Fibroblast of skin of right quadriceps (primary cell): ENCODE data around the gene ATP5F1B.
A peak's percentile ranks its signal among the peaks of the same experiment; 100 is the strongest.
"Not testable (repeated sequence)": the region's sequence is repeated elsewhere in the genome, so short reads cannot be mapped to it uniquely, and the experiment has no call there.

Experiments
- DNase-seq: peaks from one replicate; pipeline ENCODE4 v3.0.0-alpha.2; 2013

Gene ATP5F1B

DNA sequence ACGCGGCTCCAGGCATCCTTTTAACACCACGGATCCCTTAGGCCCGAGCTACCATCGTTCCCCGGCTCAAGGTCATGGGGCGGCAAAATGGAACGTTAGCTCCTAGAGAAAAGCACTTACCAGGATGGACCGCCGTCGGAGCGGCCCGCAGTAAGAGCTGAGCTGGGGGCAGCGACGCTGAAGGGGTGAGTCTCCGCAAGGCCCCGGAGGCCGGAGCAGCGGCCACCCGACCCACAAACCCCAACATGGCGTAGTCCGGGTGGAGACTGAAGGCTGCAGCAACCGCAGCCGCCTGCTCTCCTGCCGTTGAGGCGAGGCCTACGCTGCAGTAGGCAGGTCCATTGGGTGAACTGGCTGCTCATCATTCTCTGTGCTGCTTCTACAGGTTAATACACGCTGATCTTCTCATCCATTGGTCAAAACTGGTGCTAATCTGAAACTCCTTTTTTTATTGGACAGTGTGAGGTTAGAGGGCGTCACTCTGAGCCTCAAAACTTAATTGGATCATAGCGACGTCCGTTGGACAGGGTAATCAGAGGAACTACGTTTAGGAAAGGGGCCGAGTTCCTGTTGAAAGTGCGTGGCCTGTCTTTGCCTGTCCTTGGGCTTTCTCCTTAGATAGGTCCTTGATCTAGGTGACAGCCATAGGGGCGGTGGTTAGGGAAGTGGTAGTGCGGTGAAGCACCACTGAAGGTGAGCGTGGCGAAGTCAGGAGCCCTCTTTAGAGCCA lies at the start of gene ATP5F1B:
ATP5F1B (minus strand) TSS at position 268 of the 730 bp plus-strand sequence; CDS start at position 247, 21 bp downstream.
- peak; percentile 100 for DNase-seq

- DNase-seq, result no peak
These were observed 48.4 kb upstream of the ATP5F1B start for GRCh38 chr12:56694161-56694560.

DNA sequence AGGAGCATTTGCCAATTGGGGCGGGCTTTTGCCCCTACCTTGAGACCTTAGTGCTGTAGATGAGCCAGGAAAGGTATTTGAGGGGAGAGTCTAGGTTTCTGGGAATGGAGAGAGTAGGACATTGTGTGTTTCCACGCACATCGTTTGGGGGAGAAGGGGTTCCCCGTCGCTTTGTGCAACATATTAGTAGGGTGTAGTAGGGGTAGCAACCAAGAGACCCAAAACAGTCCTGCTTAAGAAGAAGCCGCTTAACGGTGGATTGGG lies 43.0 kb upstream of the ATP5F1B start:
- no peak for DNase-seq

DNA sequence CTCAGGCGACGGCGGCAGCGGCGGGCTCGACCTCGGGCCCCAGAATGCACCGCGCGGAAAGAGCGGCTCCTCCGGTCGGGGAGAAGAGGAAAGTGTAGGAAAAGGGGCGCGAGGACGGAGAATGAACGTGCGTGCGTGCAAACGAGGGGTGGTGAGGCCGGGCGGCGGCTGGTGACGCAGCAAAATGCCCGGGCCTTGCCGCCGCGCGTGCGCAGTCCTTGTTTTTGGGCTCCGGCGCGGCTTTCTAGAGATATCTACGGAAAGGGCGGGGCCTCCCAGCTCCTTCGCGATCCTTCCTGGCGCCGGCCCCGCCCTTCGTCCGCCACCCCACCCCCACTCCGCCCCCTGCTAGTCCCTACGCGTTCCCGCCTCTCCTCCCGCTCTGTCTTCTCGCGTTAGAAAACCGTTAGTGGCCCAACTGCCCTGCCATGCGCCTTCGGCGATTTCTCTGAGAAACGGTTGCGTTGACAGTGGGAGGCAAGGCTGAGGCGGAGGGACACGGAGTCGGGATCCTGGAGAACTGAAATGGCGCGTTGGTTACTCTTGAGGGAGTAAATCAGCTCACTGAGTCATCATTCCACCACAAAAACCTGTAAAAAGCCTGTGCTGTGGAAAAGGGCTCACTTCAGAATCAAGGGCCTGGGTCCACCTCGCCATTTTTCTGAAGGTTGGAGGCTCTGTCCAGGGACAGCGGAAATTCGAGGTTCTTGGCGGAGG lies 42.5 kb upstream of the ATP5F1B start, which contains the start of gene PTGES3:
PTGES3 (minus strand) TSS at position 156 of the 717 bp plus-strand sequence. CDS start 285 bp downstream, outside the sequence.
- DNase-seq, result peak; percentile 98

- DNase-seq, result peak; percentile 20
These were observed 41.7 kb upstream of the ATP5F1B start for GRCh38 chr12:56687223-56688128.

DNA sequence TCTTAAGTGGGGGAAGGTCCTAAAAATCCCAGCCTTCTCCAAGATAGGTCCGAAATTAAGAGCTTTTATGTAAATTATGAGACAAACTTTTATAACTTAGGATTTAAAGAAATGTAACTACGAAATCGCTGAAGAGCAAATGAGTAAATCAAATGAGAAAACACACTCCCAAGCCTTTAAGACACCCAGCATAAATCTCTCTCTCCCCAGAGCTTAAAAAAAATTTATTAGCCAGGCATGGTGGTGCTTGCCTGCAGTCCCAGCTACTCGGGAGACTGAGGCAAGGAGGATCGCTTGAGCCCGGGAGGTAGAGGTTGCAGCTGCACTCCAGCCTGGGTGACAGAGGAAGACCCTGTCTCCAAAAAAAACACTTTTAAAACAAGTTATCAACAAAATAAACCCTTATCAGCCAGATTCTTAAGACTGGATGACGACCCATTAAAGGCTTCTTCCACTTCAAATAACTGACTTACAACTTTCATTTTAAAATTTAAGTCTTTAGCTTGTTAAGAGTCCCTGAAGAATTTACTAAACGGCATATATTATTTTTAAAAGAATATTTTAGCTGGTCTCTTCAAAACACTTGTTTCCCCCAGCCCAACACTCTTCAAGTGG lies 39.1 kb upstream of the ATP5F1B start:
- no peak for DNase-seq

DNA sequence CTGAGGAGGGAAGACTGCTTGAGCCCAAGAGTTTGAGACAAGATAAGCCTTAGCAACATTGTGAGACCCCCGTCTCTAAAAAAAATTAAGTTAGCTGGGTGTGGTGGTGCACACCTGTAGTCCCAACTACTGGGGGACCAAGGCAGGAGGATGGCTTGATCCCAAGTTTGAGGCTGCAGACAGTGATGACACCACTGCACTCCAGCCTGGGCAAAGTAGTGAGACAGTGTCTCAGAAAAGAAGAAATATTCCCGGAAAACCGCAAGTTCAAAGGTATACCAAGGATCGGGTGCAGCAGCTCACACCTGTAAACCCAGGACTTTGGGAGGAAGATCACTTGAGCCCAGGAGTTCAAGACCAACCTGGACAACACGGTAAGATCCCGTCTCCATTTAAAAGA lies 36.5 kb upstream of the ATP5F1B start:
- DNase-seq, result no peak

DNA sequence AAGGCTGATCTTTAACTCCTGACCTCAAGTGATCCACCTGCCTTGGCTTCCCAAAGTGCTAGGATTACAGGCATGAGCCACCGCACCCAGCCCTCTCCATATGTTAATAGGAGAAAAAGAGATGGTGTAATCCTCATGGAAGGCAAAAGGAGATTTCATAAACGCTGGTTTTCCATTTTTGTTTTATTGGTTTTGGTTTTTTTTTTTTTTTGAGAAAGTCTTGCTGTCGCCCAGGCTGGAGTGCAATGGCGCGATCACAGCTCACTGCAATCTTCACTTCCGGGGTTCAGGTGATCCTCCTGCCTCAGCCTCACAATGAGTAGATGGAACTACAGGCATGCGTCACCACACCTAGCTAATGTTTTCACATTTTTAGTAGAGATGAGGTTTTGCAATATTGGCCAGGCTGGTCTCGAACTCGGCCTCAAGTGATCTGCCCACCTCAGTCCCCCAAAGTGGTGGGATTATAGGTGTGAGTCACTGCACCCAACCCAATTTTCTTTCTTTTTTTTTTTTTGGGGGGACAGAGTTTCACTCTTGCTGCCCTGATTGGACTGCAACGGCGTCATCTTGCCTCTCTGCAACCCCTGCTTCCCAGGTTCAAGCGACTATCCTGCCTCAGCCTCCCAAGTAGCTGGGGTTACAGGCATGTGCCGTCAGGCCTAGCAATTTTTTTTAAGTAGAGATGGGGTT lies 34.2 kb upstream of the ATP5F1B start:
- no peak for DNase-seq

DNA sequence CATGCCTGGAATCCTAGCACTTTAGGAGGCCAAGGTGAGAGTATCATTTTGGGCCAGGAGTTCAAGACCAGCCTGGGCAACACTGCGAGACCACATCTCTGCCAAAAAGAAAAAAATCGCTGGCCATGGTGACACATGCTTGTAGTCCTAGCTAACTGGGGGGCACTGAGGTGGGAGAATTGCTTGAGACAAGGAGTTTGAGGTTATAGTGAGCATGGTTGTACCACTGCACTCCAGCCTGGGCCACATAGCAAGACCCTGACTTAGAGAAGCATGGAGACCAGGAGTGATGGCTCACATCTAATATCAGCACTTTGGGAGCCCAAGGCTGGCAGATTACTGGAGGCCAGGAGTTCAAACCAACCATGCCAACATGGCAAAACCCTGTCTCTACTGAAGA lies 33.1 kb upstream of the ATP5F1B start:
- DNase-seq, result no peak

DNA sequence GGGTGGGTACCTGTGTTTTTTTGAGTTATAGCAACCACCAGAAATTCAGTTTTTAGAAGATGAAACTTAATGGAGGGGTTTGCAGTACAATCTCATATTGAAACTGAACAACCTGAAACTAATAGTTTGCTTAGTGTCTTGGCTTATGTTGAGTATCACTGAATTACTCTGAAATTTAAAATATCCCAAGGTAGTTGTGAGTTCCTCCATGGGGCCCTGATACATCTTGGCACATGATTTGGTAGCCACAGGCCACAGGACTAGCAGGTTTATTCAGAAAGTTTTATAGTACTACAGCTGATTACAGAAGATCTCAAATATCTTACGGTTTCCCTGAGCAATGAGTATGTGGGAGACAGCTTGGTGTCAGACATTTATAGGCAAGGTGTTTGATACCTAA lies 31.9 kb upstream of the ATP5F1B start:
- DNase-seq, result no peak

GRCh38 chr12:56676851-56677580 lies 31.2 kb upstream of the ATP5F1B start:
- no peak for DNase-seq

DNA sequence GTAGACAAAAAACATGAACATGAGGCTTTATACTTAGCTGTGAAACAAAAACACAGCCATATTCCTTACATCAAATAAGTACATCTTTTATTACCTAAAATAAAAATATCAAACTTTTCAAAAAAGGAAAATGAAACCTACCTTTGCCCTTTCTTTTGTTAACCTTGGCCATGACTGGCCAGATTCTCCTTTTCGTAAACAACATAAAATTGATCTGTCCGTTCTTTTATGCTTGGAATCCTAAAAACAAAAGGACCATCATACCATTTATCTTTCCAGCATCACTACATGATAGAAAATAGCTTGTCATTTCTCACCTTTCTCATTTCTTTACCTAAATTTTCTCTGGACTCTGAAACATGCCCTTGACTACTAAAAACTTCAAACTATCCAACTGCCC lies 25.8 kb upstream of the ATP5F1B start:
- DNase-seq, result no peak

DNA sequence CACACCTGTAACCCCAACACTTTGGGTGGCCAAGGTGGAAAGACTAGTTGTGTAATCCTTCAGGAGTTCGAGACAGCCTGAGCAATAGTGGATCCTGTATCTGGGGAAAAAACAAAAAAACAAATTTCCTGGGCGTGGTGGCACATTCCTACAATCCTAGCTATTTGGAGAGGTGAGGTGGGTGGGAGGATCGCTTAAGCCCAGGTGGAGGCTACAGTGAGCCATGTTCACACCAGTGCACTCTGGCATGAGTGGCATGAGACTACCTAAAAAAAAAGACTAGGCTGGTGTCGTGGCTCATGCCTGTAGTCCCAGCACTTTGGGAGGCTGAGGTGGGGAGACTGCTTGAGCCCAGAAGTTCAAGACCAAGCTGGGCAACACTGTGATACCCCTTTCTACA lies 25.1 kb upstream of the ATP5F1B start:
- no peak for DNase-seq

GRCh38 chr12:56668197-56668457 lies 22.3 kb upstream of the ATP5F1B start:
- DNase-seq, result no peak

- no peak for DNase-seq
These were observed 16.3 kb upstream of the ATP5F1B start for GRCh38 chr12:56661979-56662638.

GRCh38 chr12:56661560-56661959 lies 15.8 kb upstream of the ATP5F1B start:
- DNase-seq, result no peak

- no peak for DNase-seq
These were observed 13.1 kb upstream of the ATP5F1B start for GRCh38 chr12:56658921-56659320.

- no peak for DNase-seq
These were observed 11.9 kb upstream of the ATP5F1B start for GRCh38 chr12:56657416-56658379.

DNA sequence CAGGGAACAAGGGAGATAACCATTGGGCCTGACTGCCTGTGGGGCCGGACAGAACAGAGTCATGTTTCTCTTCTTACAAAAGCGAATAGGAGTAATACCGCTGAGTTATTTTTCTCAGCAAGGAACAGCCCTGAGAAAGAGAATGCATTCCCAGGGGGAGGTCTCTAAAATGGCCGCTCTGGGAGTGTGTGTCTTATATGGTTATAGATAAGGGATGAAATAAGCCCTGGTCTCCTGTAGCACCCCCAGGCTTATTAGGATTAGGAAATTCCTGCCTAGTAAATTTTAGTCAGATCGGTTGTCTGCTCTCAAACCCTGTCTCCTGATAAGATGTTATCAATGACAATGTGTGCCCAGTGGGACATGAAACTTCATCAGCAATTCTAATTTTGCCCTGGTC lies 8.0 kb upstream of the ATP5F1B start:
- DNase-seq, result not testable (repeated sequence)

DNA sequence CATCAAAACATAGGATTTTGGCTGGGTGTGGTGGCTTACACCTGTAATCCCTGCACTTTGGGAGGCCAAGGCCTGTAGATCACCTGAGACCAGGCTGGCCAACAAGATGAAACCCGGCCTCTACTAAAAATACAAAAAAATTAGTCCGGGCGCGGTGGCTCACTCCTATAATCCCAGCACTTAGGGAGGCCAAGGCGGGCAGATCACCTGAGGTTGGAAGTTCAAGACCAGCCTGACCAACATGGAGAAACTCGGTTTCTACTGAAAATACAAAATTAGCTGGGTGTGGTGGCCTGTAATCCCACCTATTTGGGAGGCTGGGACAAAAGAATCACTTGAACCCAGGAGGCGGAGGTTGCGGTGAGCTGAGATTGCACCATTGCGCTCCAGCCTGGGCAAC lies 2.2 kb upstream of the ATP5F1B start:
- not testable (repeated sequence) for DNase-seq
